ENCODE measurements around the gene KCNT1.

GRCh38 chr9:135695036-135695435 lies 6.9 kb upstream of the KCNT1 start:
- no peak for TF ChIP-seq POLR2A (IDR thresholded peaks at IDR 0.05)
- no peak for TF ChIP-seq CTCF (IDR thresholded peaks at IDR 0.05)
